ENCODE measurements around the gene GAREM1.
"Not testable (repeated sequence)": the region's sequence is repeated elsewhere in the genome, so short reads cannot be mapped to it uniquely, and the experiment has no call there.

The GAREM1 gene

GRCh38 chr18:32321826-32322225, 148.9 kb downstream of the GAREM1 start:
- no peak for DNase-seq

- no peak for DNase-seq
Observed at GRCh38 chr18:32319084-32319483, 151.6 kb downstream of the GAREM1 start.

GRCh38 chr18:32318581-32318980, 152.1 kb downstream of the GAREM1 start:
- DNase-seq, result no peak

- no peak for DNase-seq
Observed at GRCh38 chr18:32317651-32318050, 153.0 kb downstream of the GAREM1 start.

- no peak for DNase-seq
Observed at GRCh38 chr18:32315881-32316280, 154.8 kb downstream of the GAREM1 start.

GRCh38 chr18:32310774-32311173, 159.9 kb downstream of the GAREM1 start:
- DNase-seq, result no peak

- no peak for DNase-seq
Observed at GRCh38 chr18:32310101-32310500, 160.6 kb downstream of the GAREM1 start.

- DNase-seq, result no peak
Observed at GRCh38 chr18:32308493-32309120, 162.1 kb downstream of the GAREM1 start.

GRCh38 chr18:32303400-32303799, 167.3 kb downstream of the GAREM1 start:
- DNase-seq, result no peak

- no peak for DNase-seq
Observed at GRCh38 chr18:32302806-32303205, 167.9 kb downstream of the GAREM1 start.

- DNase-seq, result no peak
Observed at GRCh38 chr18:32301976-32302743, 168.5 kb downstream of the GAREM1 start.

- DNase-seq, result no peak
Observed at GRCh38 chr18:32301361-32301760, 169.3 kb downstream of the GAREM1 start.

GRCh38 chr18:32300914-32301313, 169.8 kb downstream of the GAREM1 start:
- no peak for DNase-seq

- DNase-seq, result no peak
Observed at GRCh38 chr18:32299484-32299883, 171.2 kb downstream of the GAREM1 start.

GRCh38 chr18:32298171-32298667, 172.5 kb downstream of the GAREM1 start:
- no peak for DNase-seq

GRCh38 chr18:32297579-32298170, 173.0 kb downstream of the GAREM1 start:
- DNase-seq, result no peak

- no peak for DNase-seq
Observed at GRCh38 chr18:32296851-32297250, 173.8 kb downstream of the GAREM1 start.

- no peak for DNase-seq
Observed at GRCh38 chr18:32295604-32296003, 175.1 kb downstream of the GAREM1 start.

GRCh38 chr18:32293107-32293506, 177.6 kb downstream of the GAREM1 start:
- DNase-seq, result no peak

GRCh38 chr18:32291623-32292022, 179.1 kb downstream of the GAREM1 start:
- DNase-seq, result not testable (repeated sequence)

GRCh38 chr18:32290810-32291209, 179.9 kb downstream of the GAREM1 start:
- DNase-seq, result no peak

GRCh38 chr18:32289483-32290075, 181.1 kb downstream of the GAREM1 start:
- no peak for DNase-seq

- no peak for DNase-seq
Observed at GRCh38 chr18:32287873-32288272, 182.8 kb downstream of the GAREM1 start.

- DNase-seq, result no peak
Observed at GRCh38 chr18:32287249-32287648, 183.4 kb downstream of the GAREM1 start.

Measured in NCI-H1417 treated with DMSO at 0.1 percent for 48 hours (cell line).